CD4-positive, alpha-beta T cell treated with Interleukin-4 for 1 hour (primary cell): Measurements from ENCODE around the gene TUBB2A.
"Not testable (repeated sequence)": the region's sequence is repeated elsewhere in the genome, so short reads cannot be mapped to it uniquely, and the experiment has no call there.

Experiments used
- DNase-seq, 2 donors: peaks; one replicate each; pipeline ENCODE4 v3.0.0-alpha.2; 2020 to 2022

Gene TUBB2A

DNA sequence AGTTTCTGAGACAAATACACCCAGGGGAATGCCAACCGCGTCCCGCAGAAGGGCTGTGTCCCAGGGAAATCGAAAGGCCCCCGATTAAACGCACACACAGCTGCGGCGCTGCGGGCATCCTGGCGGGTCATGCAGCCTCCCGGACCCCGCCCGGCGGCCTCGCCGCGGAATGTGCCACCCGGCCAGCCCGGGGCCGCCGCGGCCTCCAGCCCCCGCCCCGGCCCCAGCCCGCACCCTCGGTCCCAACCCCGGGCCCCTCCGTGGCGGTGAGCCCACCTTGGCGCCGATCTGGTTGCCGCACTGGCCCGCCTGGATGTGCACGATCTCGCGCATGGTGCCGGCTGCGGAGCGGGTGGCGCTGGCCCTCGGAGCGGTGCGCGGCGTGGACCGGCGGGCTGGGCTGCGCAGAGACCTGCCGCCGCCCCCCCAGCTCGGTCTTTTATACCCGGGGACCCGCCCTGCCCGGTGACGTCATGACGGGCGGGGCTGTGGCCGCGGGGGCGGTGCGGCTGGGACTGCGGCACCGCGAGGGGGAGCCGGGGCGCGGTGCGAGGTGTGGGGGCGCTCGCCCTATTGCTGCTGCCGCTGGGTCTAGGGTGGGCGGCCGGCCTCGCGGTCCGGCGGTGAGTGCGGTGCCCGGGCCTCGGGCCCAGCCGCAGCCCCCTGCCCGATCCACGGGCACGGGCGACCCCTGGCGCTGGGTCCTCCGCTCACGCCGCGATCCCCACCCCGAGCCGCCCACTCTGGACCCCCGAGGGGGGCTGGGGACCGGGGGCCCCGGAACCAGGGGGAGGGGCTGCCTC lies at the start of gene TUBB2A:
TSS of gene TUBB2A (minus strand) at position 414 of the 803 bp plus-strand sequence. CDS start at position 333, 81 bp downstream.
- DNase-seq = peak; percentile 84 to 87

DNA sequence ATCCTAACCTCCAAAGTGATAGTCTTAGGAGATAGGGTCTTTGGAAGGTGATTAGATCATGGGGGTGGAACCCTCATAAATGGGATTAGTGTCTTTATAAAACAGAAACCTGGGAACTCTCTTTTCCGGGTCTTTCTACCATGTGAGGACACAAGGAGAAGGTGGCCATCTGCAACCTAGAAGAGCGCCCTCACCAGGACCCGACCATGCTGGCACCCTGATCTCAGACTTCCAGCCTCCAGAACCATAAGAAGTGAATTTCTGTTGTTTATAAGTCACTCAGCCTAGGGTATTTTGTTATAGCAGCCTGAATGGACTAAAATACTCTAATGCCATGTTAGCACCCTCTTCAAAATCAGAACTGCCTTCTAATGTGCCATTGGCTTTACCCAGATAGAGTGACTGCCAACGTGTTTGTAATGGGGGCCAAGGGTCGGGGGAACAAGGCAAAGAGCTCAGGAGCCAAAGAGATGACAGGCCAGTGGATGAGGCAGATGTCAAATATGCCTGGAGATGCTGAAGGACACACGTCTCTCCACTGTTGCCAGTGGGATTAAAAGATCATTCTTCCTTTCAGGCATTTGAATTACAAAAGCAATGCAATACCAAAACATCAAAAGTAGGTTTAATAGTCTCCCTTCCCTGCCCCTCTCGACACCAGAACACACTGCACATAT lies 49.1 kb upstream of the TUBB2A start:
- DNase-seq = no peak

DNA sequence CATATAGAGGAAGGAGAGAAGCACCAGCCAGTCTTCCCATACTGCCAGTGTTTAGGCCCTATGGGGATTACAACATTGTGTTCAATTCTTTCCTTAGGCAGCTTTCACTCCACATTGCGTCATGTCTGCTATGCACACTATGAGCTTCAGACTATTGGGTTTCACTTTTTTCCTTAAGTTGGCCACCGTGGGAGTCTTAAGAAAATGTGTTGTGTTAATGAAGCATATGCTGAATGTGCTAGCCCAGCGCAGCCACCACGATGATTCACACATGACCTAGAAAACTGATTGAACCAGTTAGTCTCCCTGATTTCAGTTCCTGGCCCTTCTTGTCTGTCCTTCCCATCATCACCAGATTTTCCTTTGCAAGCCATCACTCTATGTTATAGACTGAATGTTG lies 48.6 kb upstream of the TUBB2A start:
- DNase-seq = no peak

DNA sequence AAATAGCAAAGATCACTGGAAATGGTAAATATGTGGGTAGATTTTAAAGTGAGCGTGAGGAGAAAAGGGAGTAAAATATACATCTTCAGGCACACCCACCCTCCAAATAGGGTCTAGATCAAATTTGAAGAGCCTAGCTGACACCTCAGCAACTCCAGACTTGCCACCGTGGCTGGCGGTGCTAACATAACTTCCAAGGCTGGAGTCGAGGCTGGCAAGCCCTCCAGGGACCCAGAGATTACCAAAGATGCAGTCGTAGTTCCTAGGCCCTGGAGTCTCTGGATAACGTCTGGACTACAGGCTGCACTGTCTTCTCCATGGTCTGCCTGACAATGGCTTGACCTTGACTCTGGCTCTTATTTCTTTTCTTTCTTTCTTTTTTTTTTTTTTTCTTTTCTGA lies 47.6 kb upstream of the TUBB2A start:
- DNase-seq = no peak

DNA sequence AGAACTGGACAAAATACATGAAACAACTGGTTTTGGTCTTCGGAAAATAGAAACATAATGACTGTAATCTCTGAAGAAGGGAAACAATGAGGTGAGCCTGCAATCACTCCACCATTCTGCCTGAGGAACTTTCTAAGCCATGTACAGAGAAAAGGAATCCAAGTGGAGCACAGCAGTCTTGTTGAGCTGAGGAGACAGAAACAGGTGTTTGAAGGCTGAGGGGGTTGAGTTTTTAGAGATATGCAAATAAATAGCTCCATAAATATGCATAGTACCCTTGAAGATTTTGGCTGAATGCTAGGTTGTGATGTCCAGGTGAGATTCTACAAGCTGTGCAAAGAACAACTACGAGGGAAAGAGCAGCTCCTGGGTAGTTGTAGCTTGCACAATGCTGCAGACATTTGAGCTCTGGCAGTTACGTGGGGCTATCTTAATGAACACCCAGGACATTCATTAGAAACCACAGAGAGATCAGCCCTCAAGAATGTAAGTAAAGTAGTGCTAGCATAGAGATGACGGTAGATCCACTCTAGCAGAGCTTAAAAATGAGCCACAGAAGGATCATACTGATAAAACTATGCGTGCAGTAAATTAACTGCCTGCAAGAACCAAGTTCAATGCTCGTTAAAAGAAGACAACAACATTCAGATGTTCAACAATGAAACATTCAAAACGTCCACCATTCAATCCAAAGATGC lies 45.8 kb upstream of the TUBB2A start:
- no peak for DNase-seq

DNA sequence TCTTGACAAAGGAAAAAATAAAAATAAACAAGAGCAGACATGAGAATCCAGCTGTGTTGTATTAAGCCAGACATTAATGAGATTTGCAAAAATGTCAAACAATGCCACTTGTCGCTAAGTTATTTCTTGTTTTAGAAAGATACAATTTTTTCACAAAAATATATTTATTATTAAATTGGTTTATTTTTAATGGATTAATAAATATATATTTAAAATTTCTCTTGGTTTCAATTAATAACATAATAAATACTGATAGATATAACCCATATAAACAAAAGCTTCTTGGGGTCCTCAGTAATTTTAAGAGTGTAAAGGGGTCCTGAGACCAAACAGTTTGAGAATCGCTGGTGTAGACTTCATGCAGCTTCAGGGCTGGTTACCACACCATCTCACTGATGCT lies 44.0 kb upstream of the TUBB2A start:
- no peak for DNase-seq

DNA sequence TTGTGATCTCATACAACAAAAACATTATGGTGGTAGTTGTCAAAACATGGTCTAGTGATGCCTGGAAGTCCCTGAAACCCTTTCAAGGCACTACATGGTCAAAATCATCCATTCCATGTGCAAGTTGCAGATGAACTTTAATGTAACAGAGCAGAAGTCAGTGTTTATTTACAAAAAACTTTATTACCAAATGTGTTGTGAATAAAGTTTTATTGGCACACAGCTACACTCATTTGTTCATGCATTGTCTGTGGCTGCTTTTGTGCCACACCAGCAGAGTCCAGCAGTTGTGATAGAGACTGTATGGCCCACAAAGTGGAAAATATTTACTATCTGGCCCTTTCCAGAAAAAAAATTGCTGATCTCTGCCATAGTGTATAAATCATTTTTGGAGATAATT lies 43.3 kb upstream of the TUBB2A start:
- no peak for DNase-seq

DNA sequence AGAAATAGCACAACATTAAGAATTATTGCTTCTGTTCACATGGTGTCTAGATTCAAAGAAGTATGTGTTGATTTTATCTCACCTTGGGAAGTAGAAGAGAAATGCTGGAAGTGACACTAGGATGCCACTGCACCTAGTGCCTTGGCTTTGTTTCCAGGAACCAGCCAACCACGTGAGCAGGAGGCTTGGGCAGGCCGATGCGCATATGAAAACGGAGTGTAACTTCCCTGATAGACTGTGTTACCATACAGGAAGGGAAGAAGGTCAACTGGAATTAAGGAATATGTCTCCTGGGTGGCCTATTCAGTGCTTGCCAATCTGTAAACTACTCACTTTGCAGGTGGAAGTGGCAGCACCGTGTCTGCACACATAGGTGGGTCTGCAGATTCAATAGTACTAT lies 42.0 kb upstream of the TUBB2A start:
- DNase-seq = no peak

DNA sequence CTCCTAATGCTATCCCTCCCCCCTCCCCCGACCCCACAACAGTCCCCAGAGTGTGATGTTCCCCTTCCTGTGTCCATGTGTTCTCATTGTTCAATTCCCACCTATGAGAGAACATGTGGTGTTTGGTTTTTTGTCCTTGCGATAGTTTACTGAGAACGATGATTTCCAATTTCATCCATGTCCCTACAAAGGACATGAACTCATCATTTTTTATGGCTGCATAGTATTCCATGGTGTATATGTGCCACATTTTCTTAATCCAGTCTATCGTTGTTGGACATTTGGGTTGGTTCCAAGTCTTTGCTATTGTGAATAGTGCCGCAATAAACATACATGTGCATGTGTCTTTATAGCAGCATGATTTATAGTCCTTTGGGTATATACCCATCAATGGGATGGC lies 40.4 kb upstream of the TUBB2A start:
- not testable (repeated sequence) for DNase-seq

DNA sequence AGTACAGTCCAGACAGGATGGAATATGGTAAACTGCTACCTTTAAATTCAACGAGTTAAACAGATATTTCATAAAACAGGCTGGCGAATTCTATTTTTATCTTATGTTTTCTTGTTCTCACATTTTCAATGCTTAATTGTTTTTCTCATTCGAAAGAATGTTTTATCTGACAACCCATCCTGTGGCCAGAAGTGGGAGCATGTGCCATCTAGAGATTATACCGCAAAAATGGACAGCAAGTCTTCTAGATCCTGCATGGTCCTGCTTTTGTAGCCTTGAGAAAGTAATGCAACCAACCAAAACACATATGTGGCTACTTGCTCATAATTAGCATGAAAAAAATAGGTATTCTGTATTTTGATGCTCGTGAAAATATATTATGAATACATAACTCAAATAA lies 39.4 kb upstream of the TUBB2A start:
- no peak for DNase-seq

DNA sequence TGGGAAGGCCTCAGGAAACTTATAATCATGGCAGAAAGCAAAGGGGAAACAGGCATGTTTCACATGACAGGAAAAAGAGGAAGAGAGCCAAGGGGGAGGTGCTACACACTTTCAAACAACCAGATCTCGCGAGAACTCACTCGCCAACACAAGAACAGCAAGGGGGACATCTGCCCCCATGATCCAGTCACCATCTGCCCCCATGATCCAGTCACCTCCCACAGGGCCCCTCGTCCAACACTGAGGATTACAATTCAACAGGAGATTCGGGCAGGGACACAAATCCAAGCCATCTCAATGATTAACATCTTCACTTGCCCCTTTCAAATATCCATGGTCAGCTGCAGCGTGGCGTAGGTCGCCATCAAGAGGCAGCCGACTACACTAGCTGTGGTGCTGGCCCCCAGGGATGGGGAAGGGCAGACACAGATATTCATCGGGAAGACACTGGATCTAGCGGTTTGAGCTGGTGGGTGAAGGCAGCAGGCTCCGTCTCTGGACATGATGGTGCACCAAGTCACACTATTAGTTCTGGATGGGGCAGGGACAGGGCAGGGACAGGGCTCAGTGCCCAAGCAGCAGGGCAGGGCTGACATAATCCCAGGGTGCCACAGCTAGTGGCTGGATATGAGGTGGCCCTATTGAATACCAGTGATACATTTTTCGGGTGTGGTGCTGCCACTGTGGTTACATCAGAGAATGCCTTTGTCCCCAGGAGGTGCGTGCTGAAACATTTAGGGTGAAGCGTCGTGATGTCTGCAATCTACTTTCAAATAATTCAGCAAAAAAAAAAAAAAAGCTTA lies 38.6 kb upstream of the TUBB2A start:
- DNase-seq = no peak

DNA sequence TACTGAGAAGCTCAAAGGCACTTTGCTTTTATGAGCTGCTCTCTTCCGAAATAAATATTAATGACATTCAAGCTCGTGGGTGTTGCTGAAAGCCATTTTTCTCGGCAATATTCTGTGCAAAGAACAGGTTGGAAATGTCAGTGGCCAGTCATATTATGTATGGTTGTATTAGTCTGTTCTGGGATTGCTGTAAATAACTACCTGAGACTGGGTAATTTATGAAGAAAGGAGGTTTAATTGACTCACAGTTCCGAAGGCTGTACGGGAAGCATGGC lies 38.0 kb upstream of the TUBB2A start:
- DNase-seq = no peak

DNA sequence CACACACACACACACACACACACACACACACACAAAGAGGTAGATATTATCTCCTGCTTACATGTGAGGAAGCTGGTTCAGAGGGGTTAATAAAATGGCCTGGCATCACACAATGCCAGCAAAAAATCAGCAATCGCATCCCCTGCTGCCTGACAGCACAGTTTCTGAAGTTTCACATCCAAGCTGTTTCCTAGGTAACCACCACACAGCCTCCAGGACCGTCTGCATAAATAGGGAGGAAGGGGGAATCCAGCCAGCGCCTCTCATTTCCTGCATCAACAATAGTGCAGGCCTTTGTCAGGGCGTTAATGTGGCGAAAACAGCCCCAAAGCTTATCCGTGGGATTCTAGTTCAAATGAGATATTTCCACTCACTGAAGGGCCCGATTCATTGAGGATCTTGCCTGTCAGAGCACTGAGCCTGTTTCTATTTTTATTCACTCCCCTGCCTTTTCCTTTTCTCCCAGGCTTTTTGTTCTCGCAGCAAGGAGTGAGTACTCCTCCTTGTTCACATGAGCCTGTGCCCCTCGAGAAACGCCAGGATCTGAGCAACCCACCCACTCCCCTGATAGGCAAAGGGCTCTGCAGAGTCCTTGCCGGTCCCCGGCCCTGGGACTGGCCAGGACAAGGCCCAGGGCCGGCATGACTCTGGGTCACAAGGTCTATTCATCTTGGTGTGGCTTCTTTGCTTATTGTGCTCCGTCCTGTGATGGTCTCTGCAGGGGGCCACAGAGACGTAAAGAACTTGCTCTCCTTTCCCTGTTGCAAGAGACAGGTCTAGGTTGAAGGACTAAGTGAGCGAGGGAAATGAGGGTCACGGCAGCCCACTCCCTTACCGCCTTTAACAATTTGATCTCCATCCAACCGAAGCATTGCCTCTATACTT lies 37.4 kb upstream of the TUBB2A start:
- no peak for DNase-seq

DNA sequence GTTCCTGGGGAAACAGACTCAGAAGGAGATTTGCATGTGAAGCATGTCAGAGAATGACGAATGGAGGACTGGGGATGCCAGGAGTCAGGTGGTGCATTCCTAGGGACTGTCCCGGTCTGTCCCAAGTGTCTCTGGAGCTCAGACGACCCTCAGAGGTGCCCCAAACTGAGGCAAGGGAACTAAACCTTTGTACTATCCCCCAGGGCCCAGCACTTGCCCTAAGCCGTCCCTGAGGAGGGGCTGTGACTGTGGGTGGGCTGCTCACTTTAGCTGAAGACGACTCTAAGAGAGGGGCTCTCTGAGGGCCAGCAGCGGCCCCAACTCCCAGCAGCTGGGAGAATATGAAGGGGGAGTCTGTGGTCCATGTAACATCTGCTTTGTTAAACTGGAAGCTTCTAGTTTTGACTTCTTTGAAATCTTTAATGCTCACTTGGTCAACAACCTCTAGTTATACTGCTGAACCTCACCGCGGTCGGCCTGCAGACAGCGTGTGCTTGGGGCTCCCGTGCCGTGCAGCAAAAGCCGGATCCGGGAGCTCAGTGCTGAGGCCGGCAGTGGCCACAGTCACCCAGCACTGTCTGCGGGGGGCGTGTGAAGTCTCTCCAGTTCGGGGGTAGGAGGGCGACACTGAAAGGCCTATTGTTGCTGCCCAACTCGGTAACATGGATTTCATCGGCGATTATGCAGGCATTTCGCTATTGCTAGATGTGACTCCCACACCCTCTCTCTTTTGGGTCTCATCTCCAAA lies 35.9 kb upstream of the TUBB2A start:
- no peak for DNase-seq

DNA sequence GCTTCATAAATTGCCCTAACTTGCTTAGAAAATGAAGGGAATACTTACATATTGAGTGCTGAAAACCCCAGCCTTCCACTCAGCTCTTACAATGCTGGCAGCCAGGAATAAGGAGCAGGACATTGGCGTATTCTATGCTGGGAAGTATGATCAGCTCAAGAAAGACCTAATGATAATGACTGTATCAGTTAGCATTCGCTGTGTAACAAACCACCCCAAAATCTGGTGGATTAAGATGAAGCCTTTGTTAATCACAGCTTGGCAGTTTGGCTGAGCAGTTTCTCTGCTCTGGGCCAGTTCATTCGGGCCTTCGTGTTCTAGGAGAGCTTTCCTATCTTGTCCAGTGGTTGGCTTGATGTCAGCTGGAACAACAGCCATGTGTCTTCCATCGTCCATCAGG lies 33.4 kb upstream of the TUBB2A start:
- no peak for DNase-seq

DNA sequence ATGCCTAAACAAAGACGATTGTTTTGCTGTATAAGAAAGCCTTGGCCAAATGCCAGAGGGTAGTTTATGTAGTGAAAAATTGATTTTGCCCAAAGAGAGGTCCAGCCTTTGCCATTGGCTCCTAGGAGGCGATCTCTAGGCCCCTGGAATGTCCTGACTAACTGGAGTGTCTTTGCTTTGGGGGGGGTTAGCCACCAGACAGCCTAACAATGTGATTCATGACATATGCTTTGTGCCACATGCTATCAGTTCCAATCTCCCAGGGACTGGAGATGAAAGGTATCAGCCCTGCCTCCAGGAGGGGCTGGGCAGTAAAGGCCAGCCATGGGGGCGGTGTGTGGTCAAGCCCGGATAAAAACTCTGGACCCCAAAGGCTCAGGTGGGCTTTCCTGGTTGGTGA lies 32.7 kb upstream of the TUBB2A start:
- DNase-seq = no peak

DNA sequence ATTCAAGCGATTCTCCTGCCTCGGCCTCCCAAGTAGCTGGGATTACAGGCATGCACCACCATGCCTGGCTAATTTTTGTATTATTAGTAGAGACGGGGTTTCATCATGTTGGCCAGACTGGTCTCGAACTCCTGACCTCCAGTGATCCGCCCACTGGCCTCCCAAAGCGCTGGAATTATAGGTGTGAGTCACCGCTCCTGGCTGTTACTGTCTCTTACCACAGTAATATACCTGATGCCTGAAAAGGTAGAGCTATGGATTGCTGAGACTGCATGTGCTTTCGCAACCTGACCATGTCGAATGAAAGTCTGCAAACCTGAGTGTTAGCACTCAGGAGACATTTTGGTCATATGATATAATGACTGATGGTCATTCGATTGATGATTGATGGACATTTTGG lies 31.8 kb upstream of the TUBB2A start:
- DNase-seq = not testable (repeated sequence)

DNA sequence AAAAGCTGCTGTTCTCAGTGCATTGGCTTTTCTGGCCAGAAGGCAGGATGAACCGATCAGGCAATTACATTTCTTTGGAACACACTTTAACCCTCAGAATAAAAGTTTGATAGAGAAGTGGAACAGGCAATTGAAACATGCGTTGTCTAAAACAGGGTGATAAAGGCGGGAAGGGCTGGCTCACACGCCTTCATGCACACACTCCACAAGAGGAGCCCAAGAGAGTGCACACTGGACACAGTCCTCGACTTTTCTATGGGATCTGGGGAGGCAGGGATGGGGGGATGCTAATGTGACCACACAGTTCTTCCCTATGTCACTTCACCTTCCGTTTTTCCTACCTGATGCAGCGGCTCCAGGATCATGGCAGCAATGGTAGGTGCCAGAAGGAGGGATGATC lies 30.9 kb upstream of the TUBB2A start:
- no peak for DNase-seq

DNA sequence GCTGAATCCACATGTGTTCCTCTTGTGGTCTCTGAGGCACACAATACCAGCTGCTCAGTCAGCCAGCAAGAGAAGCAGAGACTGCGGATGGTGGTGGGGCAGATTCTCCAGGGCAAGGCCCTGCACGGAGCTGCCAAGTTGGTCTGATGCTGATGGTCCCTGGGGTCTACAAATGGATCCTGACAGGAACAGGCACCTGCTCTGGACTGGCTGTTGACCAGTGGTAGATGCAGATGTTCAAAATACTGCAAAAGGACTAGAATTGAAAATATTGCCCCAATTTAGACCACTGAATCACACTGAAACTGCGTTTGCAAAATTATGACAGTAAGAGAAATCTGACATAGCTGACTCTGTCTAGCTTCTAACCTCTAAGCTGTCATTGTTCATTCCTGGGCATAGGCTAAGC lies 29.6 kb upstream of the TUBB2A start:
- DNase-seq = no peak

DNA sequence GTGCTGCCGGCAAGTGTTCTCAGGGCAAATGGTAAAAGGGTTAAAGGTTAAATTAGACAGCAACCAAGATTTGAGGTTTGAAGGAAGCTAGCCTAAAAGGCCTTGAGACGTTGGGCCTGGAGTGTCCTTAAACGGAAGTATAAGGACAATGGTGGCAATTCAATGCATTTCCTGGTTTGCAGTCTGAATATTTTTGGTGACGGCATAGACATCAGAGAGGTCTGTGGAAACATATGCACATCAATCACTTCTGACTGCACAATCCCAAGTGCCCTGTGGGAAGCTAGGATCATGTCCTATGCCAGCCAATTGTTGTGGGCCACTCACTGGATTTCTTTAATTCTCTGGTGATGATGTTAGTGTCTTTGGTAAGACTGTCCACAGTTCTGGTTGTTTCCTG lies 25.7 kb upstream of the TUBB2A start:
- no peak for DNase-seq

DNA sequence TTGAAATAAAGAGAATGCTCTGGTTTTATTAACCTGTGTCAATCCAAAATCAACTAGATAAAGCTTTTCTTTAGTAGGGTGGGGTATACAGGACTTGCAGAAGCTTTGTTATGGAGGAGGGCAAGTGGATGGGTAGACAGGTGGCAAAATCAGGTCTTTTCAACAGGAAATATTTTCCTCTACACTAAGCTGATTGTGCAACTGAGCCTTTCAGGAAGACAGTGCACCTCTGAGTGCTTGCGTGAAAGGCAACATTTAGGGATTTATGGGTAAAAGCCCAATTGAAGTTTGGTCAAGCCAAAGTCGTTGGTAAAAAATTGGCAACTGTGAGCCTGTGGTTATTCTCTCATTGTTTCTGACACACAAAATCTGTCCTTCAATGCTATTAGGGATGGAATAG lies 23.8 kb upstream of the TUBB2A start:
- no peak for DNase-seq

DNA sequence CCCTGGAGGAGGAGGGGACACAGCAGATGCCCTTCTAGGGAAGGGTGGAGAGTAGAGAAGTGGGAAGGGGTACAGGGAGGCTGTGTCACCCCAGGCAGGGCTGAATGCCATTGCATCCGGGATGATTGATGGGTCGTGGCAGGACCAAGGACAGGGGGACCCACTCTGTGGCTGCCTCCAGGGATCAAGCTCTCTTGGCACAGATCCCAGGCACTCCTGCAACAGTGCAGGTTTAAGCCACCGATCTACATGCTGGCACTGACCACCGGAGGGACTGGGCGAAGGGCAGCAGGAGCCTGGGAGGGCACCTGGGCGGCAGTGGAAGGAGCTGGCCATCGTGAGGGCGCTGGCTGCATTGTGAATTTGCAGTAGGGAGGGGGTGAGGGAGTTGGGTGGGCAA lies 22.6 kb upstream of the TUBB2A start:
- not testable (repeated sequence) for DNase-seq
